Stimulated activated CD4-positive, alpha-beta T cell treated with anti-CD3 and anti-CD28 coated beads, Interleukin-4, amount 100 ng/mL, for 24 hours (primary cell): ENCODE results near the gene FNDC11.
"Not testable (repeated sequence)": the region's sequence is repeated elsewhere in the genome, so short reads cannot be mapped to it uniquely, and the experiment has no call there.

Experiments used
- DNase-seq: peaks from one replicate; pipeline ENCODE4 v3.0.0-alpha.2; 2020

The FNDC11 gene

GRCh38 chr20:63568986-63569949 lies 15.3 kb downstream of the FNDC11 start:
- DNase-seq, result no peak

- DNase-seq, result no peak
These were observed 16.5 kb downstream of the FNDC11 start for GRCh38 chr20:63570281-63571086.

- not testable (repeated sequence) for DNase-seq
These were observed 17.1 kb downstream of the FNDC11 start for GRCh38 chr20:63571087-63571478.

GRCh38 chr20:63572071-63572787 lies 18.3 kb downstream of the FNDC11 start:
- no peak for DNase-seq

GRCh38 chr20:63572788-63573646 lies 19.1 kb downstream of the FNDC11 start:
- DNase-seq, result no peak

GRCh38 chr20:63573647-63574131 lies 19.7 kb downstream of the FNDC11 start:
- no peak for DNase-seq

- DNase-seq, result peak; percentile 47
These were observed 20.3 kb downstream of the FNDC11 start, which contains the start of gene HELZ2 for GRCh38 chr20:63574156-63574828. TSS of gene HELZ2 (minus strand) at chr20:63574239. CDS start at chr20:63572385, 1,854 bp downstream.

- no peak for DNase-seq
These were observed 21.1 kb downstream of the FNDC11 start for GRCh38 chr20:63574829-63575743.

- DNase-seq, result no peak
These were observed 22.4 kb downstream of the FNDC11 start for GRCh38 chr20:63576311-63576710.

- no peak for DNase-seq
These were observed 23.4 kb downstream of the FNDC11 start for GRCh38 chr20:63577317-63577894.

GRCh38 chr20:63578224-63579016 lies 24.5 kb downstream of the FNDC11 start:
- DNase-seq, result no peak

- DNase-seq, result no peak
These were observed 25.2 kb downstream of the FNDC11 start for GRCh38 chr20:63579017-63579694.

- DNase-seq, result peak; percentile 72
These were observed 27.0 kb downstream of the FNDC11 start for GRCh38 chr20:63580796-63581461.

GRCh38 chr20:63582382-63583063 lies 28.6 kb downstream of the FNDC11 start:
- DNase-seq, result no peak

GRCh38 chr20:63585616-63586565 lies 31.9 kb downstream of the FNDC11 start:
- DNase-seq, result no peak

GRCh38 chr20:63586797-63587196 lies 32.8 kb downstream of the FNDC11 start:
- no peak for DNase-seq
